ENCODE data around the gene PCED1A. TPM values are rescaled to one million over a fixed set of nuclear protein-coding genes. Genes with fewer than 3 reads are reported as not detected.
"Not testable (repeated sequence)": the region's sequence is repeated elsewhere in the genome, so short reads cannot be mapped to it uniquely, and the experiment has no call there.

PCED1A gene
- total RNA-seq, 1 experiment from 2014 or later, result 16.2 TPM

DNA sequence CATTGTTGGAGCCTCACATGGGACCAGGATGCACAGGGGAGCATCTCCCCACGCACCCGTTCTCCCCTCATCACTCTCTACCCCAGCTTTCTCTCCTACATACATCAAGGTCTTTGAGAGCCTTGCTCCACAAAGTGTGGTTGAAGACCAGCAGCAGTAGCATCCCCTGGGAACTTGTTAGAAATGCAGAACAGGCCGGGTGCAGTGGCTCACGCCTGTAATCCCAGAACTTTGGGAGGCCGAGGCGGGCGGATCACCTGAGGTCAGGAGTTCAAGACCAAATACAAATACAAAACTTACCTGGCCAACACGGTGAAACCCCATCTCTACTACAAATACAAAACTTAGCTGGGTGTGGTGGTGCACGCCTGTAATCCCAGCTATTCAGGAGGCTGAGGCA is 32.5 kb downstream of the PCED1A start:
- not testable (repeated sequence) for DNase-seq (ENCODE audit: extremely low read depth, low read depth)

DNA sequence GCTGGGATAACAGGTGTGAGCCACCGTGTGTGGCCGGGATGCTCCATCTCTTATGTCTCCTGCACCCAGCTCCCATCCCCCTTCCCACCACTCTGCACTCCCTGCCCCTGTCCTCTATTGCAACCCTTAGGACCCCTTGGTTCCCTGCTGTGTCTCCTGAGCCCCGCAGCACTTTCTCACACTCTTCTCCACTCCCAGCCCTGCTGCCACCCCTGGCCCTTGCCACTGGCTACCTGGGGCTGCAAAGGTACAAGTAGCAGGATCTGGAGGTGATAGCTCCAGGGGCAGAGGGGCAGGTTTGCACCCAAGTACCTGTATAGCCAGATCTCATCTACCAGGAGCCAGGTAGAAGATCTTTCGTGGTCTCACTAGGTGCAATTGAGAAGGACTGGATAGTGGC is 33.4 kb downstream of the PCED1A start:
- DNase-seq (ENCODE audit: extremely low read depth, low read depth), result no peak

DNA sequence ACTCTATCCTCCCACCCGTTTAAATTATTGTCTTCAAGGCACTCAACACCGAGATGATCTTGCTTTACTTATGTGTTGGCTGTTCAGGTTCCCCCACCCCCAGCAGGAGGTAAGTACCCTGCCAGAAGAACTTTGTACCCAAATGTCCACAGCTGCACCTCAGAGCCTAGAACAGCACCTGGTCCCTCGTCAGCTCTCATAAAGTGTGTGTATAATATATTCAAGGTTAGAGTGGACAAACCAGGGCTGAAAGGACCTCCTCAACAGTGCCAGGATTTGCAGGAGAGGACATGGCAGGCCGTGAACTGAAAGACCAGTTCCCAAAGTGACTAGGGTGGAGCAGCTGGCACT is 34.1 kb downstream of the PCED1A start:
- no peak for DNase-seq (ENCODE audit: extremely low read depth, low read depth)

DNA sequence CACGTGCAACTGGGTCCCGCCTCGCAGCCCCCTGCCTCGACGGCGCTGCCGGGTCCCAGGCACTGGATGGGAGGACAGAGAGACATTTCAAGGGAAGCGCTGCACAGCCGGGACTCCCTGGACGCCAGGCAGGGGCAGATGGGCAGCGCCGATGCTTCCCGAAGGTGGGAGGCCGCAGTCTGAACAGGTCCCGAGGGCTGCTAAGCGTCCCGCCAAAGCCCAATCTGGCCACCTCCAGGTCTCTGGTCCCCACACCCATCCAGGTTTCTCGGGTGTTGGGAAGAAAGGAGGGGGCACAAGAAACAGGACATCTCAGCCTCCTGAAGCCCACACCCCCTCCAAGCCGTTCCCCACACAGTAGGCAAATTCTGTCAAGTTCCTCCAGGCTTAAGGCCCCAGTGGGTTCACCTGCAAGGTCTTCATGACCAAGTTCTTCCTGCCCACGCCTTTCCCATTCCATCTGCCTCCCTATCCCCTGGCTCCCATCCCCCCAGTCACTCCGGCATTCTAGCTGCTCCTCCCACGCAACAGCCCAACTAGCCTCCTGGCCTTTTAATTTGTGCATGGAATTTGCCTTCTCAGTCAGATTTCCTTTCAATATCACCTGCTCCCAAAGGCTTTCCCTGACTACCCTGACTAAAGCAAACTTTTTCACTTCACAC is 34.6 kb downstream of the PCED1A start:
- no peak for DNase-seq (ENCODE audit: extremely low read depth, low read depth)

DNA sequence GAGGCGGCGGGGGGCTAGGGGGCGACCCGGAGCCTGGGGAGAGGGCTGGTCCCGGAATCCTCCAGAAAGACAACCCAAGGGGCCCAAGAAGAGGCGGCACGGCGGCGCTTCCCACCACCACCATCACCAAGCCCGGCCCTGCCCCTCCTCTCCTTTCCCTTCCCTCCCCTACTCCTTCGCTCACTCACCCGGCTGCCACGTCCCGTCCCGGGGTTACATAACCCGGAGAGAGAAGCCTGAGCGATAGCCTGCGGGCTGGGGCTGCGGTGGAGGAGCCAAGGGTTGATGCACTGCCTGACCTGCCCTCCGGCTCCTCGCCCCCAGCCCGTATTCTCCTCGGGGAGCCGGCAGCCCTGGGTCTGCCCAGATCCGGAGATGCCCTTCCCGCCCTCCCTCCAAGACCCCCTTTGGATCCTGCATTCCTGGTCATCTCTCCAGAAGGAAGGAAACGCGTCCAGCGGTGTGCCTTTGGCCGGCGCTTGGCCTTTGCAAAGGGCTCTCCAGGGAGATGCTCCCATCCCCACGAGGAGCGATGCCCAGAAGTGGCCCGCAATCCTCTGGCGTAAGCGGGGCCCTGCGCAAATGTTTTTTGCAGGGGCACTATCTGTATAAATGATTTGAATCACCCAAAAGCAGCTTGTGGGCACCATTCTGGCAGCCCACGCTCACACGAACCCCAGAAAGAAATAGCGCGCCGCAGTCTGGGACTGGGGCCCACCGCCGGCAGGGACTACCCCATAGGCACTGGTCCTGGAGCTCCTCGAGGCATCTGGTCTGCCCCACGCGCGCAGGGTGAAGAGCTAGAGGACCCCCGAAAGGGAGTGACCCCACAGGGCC is 35.4 kb downstream of the PCED1A start:
- DNase-seq (ENCODE audit: extremely low read depth, low read depth), result no peak

DNA sequence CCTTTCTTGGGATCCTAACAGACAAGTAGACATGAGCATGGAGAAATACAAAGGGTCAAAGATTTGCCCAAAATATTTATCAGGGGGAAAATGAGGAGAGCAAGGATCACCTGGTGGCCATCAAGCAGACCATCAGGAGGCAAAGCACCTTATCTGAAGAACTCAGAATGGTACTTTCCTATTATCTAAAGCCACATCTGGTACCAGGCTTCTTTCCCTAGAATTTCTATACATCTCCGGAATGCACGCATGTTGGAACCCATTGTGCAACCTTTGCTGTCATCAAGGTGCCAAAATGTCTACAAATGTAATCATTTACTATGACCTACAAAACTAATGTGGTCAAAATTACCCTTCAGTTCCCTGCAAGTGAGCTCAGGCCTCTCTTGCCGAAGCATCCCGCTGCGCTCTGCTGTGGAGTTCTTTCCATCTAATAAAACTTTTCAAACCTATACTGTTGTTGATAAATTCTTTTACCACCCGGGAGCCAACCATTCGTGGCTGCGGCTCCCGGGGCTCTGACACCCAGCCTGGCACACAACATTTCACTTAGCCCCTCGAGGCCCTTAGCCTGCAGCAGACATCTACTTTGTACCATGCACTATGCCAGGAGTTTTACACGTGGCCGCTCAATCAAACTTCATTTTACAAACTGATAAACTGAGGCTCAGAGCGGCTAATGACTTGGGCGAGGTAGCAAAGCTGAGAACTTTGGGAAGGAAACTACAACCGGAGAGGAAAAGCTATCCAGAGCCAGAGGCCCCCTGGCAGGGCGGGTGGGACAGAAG is 36.2 kb downstream of the PCED1A start:
- no peak for DNase-seq (ENCODE audit: extremely low read depth, low read depth)

DNA sequence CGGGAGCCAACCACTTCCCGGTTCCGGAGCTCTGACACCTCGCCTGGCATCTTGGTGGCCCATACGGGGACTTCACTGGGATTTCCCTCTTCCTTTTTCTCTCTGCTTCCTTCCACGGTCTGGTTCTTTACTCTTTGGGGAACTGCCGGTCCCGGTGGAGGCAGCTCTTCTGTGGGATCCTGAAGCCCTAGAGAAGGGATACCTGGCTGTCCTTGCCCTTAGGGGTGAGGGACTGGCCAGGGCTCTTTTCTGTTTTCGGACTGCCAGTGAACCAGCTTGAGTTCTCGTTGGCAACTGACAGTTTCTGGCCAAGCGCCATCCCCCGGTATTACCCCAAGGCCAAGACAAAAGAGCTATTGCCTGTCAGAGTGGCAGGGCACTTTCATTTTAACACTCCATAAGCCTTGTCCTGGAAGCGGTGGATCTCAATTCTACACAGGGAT is 39.1 kb downstream of the PCED1A start:
- DNase-seq (ENCODE audit: extremely low read depth, low read depth), result no peak

DNA sequence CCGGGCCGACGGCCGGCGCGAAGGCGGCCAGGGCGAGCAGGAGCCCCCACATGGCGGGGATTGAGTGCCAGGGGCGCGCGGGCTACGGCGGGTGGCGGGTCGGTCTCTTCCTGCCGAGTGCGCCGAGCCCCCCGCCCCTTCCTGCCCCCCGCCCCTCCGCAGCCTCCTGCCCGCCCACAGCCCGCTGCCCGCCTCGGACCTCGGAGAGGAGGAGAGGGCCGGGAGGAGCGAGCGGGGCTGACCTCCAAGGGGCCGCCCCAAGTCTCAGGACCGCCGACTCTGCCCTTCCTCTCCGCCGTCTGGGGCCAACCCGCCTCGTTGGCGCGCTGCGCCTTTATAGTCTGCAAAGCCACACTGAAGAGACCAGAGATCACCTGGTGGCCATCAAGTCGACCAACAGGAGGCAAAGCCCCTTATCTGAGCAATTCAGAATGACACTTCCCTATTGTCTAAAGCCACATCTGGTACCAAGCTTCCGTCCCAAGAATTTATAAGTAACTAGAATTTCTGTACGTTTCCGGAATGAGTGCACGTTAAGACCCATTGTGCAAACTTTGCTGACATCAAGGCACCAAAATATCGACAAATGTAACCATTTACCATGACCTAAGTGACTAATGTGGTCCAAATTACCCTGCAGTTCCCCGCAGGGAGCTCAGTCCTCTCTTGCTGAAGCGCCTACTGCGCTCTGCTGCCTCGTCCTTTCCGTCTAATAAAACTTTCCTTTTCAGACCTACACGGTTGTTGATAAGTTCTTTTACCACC is 39.8 kb downstream of the PCED1A start, which contains the start of gene CPXM1:
Gene CPXM1 (minus strand): TSS at position 107 of the 765 bp plus-strand sequence. CDS start 55 bp downstream, at position 52.
- no peak for DNase-seq (ENCODE audit: extremely low read depth, low read depth)

DNA sequence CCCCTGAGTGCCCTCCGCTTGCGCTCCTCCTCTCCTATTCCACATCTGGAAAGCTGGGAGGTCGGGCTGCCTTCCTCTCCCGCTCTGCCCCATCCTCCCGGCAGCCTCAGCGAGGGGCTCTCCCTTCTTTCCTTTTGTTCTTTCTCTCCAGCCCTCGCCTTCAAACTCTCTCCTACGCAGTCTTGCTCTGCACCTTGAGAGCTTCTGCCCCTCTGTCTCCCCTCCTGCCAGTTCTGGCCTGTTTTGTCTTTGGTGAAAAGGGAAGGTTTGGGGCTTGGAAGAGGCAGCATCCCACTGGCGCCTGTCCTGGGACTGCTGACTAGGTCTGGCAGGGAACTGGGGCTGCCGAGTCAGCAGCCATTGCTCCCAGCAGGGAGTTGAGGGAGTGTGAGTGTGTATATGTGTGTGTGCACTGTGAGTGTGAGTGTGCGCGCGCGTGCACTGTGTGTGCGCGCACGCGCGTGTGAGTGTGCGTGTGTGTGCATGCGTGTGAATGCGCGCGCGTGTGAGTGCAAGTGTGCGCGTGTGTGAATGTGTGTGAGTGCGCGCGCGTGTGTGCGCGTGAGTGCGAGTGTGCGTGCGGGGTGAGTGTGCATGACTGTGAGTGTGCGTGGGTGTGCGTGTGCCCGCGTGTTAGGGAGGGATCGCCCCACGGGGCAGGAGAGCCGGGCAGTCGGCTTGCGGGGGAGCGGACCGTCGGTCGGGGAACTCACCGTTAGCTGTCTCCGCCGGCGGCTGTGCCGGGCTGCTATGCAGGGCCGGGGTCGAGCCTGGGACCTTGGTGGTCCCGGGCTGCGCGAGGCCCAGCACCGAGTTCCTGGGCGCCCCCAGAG is 40.6 kb downstream of the PCED1A start:
- no peak for DNase-seq (ENCODE audit: extremely low read depth, low read depth)

DNA sequence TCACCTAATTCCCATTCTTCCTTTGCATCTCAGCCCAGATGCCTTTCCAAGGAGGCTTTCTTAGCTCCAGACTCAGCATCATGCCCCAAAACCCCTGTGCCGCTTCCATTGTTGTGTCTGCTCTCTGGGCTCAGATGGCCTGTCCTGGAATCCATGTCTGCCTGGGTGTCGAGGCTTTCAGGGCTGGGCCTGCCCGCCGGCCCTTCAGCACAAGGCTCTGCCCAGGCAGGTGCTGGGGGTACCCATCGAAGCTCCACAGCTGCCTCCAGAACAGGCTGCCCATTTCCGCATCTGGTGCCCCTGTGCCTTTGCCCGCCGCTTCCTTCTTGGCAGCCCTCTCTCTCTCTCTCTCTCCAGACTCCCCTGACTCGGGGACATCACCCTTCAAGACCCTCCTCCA is 41.2 kb downstream of the PCED1A start:
- no peak for DNase-seq (ENCODE audit: extremely low read depth, low read depth)

DNA sequence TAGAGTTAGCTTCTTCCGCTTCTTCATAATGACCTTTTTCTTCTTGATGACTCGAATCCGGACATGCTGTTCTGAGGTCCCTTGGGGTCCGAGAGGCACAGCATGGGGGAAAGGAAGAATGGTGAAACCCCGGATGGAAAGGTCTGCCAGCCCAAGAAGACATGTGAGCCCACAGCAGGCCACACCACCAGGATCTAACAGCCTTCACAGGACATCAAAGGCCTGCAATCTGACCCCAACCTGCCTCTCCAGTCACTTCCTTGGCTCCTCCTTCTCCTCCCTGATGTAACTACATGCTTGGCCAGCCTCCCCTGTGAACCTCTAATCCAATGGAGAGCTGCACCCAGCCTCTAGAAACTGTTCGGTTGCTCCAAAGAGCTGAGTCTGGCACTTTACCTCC is 41.6 kb downstream of the PCED1A start:
- no peak for DNase-seq (ENCODE audit: extremely low read depth, low read depth)

DNA sequence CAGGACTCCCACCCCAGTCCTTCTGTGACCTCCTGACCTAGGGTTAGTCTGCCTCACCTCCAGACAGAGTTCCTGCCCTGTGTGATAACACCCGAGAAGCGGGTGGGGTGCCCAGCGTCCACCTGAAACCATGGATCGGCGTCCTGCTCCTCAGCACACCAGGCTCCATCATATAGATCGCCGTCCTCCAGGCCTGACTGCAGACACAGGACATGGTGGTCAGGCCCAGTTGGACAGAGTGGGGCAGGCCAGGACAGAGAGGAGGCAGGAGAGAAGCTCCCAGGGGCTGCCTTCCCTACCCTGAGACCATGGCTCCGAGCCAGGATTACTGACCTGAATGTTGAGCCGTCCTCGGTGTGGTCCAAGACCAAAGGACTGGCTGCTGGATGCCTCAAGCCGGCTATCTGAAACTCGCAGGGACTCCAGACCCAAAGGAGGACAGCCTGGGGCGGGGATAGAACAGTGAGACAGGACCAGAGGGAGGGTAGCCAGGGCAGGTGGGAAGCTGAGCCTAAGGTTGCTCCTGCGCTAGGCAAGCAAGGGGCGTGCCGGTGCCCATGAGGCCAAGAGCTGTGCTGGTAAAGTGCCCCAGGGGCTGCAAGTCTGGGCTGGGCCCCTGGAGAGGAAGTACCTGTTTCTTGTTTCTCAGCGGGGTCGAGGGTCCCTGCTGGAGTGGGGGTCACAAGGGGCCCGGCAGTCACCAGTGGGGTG is 42.2 kb downstream of the PCED1A start:
- DNase-seq (ENCODE audit: extremely low read depth, low read depth), result no peak

DNA sequence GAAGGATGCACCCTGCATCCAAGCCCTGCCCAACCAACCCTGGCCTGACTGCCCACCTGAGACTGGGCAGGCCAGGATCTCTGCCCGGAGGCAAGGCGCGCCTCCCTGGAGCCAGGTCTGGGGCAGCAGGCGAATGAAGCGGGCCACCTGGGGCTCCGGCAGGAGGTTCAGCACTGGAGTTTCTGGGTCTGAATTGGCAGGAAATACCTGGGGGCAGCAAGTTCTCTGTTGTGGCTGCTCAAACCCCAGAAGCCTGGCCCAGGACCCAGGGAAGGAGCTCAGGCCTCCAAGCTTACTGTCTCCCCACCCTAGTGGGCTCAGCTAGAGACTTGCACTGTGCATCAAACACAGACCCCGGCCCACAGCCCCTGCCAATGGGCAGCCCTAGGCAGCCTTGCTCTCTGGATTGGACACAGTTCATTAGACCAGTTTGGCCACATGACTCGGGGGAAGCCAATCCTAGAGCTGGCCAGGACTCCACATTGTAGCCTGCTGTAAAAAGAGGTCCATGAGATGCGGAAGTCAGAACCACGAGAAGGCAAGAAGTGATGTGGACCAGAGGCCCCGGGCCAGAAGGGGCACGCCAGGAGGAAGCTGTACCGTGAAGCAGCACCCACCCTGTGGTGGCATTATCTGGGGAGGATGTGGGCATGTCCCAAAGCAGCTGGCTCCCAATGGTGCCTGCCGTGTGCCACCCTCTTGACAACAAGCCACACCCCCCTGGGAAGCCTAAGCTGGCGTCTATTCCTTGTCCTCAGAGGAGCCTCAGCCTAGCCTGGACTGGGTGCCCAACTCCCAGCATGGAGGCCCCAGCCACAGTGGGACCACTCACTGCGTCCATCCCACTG is 43.1 kb downstream of the PCED1A start:
- DNase-seq (ENCODE audit: extremely low read depth, low read depth), result no peak

DNA sequence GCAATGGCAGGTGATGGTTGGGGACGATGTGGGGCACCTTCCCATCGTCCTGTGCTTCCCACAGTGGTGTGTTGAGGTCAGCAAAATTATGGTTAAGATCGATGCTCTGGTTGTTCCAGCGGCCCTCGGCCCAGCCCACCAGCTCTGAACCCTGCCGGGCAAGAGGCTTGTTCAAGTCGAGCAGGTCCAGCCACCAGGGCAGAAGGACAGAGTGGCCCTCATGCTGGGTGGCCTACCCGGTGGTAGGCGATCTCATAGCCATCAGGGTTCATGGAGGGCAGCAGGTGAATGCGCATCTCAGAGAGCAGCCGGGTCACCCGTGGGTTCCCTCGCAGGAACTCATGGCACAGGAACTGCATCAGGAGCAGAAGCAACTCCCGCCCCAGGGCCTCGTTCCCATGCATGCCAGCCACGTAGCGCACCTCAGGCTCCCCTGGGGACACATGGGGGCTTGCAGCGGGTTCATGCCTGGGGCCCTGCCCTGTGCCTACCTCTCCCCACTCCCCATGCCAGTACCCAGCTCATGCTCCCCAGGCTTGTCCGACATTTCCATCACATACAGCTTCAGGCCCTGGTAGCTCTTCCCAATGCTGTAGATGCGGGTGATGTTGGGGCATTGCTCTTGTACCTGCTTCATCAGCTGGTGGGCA is 44.3 kb downstream of the PCED1A start:
- DNase-seq (ENCODE audit: extremely low read depth, low read depth), result no peak

DNA sequence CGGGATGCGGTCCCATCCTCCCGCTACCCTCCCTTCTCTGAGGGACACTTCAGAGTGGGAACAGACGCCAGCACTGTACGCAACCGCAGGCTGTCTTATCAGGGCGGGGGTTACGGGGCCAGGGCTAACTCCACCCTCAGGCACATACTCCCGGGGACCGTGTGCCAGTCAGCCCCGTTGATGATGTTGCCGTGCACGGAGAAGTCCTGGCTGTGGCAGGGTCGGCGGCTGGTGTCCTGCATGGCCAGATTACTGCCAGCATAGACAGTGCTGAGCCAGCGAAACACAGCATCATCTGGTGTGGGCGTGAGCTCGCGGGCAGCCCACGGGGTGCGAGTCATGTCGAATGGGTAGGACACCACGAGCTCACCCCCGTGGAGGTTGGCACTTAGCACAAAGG is 45.0 kb downstream of the PCED1A start:
- DNase-seq (ENCODE audit: extremely low read depth, low read depth), result no peak

DNA sequence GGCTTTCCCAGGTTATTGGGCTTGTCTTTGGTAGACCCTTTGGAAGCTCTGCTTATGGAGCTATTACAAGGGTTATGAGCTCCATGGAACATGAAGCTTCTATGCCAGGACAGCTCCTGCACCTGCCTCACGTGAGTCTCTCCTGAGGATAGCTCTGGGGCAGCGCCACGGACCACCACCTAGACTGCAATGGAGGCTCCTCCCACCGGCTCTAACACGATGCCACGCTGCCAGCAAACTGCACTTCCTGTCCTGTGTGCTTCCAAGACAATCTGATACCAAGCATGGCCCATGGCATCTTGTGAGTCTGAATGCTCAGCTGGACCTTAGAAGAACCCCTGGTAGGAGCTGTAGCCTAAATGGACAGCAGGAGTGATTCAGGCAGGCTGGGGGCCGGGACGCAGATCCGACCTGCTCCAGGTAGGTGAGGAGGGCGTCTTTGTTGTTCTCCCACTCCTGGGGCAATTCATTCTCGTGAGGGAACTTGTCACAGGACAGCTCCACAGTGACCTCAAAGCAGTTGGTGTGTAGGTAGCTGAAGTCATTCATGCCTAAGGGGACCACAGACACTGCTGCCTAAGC is 45.5 kb downstream of the PCED1A start:
- no peak for DNase-seq (ENCODE audit: extremely low read depth, low read depth)

DNA sequence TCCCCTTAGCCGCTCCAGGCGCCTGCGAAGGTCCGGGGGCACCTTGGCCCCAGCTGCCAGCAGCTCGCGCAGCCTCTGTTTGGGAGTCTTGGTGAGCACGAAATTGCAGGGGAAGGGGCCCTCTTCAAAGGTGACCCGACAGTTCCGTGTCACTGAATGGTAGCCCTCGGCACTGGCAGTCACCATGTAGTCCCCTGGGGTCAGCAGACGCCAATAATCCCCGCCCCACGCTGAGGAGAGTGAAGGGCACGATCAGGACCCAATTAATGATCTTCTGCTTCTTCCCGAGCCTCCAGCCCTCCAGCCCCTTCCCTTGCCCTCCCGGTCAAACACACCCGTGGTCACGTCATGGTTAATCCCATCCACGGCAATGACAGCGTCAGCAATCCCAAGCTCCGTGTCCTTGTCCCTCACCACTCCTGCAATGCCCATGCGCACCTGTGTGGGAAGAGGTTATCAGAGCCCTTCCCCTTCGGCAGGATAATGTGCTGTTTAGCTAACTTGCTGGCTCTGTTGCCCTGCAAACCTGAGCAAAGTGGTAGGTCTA is 46.2 kb downstream of the PCED1A start:
- DNase-seq (ENCODE audit: extremely low read depth, low read depth), result no peak
